ENCODE measurements around the gene RAP2A.

The RAP2A gene

GRCh38 chr13:97437729-97438128 is 3.8 kb downstream of the RAP2A start:
- no peak for TF ChIP-seq CTCF (conservative IDR thresholded peaks at IDR 0.05)
- TF ChIP-seq ZFX (IDR thresholded peaks at IDR 0.05), result no peak
- H3K27ac ChIP-seq, result no peak overlapping the region

GRCh38 chr13:97438856-97439595 is 5.1 kb downstream of the RAP2A start:
- TF ChIP-seq ZFX (IDR thresholded peaks at IDR 0.05), result no peak
- no peak for TF ChIP-seq CTCF (conservative IDR thresholded peaks at IDR 0.05)

DNA sequence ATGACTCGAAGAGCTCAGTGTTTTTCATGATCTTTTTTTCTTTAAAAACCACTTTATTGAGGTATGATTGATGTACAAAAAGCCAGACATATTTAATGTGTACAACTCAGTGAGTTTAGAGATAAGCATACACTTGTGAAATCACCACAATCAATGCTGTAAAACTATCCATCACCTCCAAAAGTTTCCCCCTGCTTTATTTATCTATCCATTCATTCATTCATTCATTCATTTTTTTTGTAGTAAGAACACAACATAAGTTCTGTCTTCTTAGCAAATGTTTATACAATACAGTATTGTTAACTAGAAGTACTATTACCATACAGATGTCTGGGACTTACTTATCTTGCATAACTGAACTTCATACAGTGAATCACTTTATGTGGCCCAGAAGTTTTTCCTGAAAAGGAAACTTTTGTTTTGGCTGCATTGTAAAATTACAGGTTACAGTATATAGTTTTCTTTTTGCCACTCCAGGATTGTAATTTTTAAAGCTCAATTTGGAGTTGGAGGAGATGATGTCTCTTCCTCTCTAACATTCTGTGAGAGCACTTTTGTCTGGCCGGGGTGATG is 6.7 kb downstream of the RAP2A start:
- no peak for TF ChIP-seq ZFX (IDR thresholded peaks at IDR 0.05)
- TF ChIP-seq CTCF (conservative IDR thresholded peaks at IDR 0.05), result no peak
- no peak overlapping the region for H3K27ac ChIP-seq

More at GRCh38 chr13:97438856-97439595, 5.1 kb downstream of the RAP2A start:
- no peak overlapping the region for H3K27ac ChIP-seq

- no peak for TF ChIP-seq ZFX (IDR thresholded peaks at IDR 0.05)
- H3K27ac ChIP-seq, result no peak overlapping the region
Observed at GRCh38 chr13:97441368-97441767, 7.4 kb downstream of the RAP2A start.

GRCh38 chr13:97445522-97446187 is 11.7 kb downstream of the RAP2A start:
- H3K27ac ChIP-seq, result no peak overlapping the region
- TF ChIP-seq ZFX (IDR thresholded peaks at IDR 0.05) (no peak), CTCF (conservative IDR thresholded peaks at IDR 0.05) (no peak)

DNA sequence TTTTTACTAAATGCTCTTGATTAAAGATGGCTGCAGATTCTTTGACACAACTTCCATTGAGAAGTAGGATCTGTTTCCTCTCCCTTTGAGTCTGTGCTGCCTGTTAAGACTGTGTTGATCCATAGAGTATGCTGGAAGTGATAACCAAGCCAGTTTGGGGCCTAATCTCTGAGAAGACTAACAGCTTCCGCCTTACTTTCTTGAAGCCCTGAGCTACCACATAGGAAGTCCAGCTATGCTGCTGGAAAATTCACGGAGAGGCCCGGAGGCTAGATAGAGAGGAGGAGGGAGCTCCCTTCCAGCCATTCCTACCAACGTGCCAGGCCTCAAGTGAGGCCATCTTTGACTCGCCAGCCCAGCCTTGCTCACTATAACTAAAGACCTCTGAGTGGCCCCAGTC is 12.5 kb downstream of the RAP2A start:
- H3K27ac ChIP-seq, result no peak overlapping the region
- TF ChIP-seq ZFX (IDR thresholded peaks at IDR 0.05), result no peak
- no peak for TF ChIP-seq CTCF (conservative IDR thresholded peaks at IDR 0.05)

- TF ChIP-seq CTCF (conservative IDR thresholded peaks at IDR 0.05) (no peak), ZFX (IDR thresholded peaks at IDR 0.05) (no peak)
- no peak overlapping the region for H3K27ac ChIP-seq
Observed at GRCh38 chr13:97448503-97449251, 14.7 kb downstream of the RAP2A start.

All from C4-2B (cell line).